Neural cell (in vitro differentiated cells): ENCODE data around the gene RFX3.

Experiments
- CTCF ChIP-seq: fragments of 450-650 bp; IDR thresholded peaks from 2 replicates; pipeline ENCODE4 v1.5.1; 2014; ENCODE audit warnings: antibody characterized with exemption, mild to moderate bottlenecking, moderate library complexity; ENCODE audit not compliant: poor library complexity, severe bottlenecking
- EP300 ChIP-seq: fragments of 450-650 bp; conservative IDR thresholded peaks from 2 replicates; pipeline ENCODE4 v1.6.1; 2014; ENCODE audit warnings: antibody characterized with exemption, mild to moderate bottlenecking, moderate library complexity; ENCODE audit not compliant: poor library complexity, severe bottlenecking
- EZH2 ChIP-seq: fragments of 200-600, 300-800 bp; shearing (Covaris generic), sonication (generic); IDR thresholded peaks from 2 replicates; pipeline ENCODE4 v1.6.1; 2014; ENCODE audit warnings: antibody characterized with exemption, low read length, borderline replicate concordance, mild to moderate bottlenecking; ENCODE audit not compliant: insufficient read depth, poor library complexity, severe bottlenecking
- MXI1 ChIP-seq: fragments of 450-650 bp; conservative IDR thresholded peaks from 2 replicates; pipeline ENCODE4 v1.6.1; 2014; ENCODE audit warnings: antibody characterized with exemption, mild to moderate bottlenecking; ENCODE audit not compliant: poor library complexity, severe bottlenecking
- POLR2AphosphoS5 ChIP-seq: IDR thresholded peaks from 2 replicates; pipeline ENCODE4 v1.6.1; 2012
- REST ChIP-seq: IDR thresholded peaks from 2 replicates; pipeline ENCODE4 v1.6.1; 2012; ENCODE audit warnings: borderline replicate concordance
- TAF1 ChIP-seq: IDR thresholded peaks from 2 replicates; pipeline ENCODE4 v1.6.1; 2012; ENCODE audit warnings: low read depth

- TF ChIP-seq CTCF (no peak), EZH2 (no peak), EP300 (no peak), POLR2AphosphoS5 (no peak), MXI1 (no peak), REST (no peak), TAF1 (no peak)
These were observed 347.9 kb downstream of the RFX3 start for GRCh38 chr9:3177936-3178335.
